ENCODE data around the gene SLC16A13.

SLC16A13 gene

DNA sequence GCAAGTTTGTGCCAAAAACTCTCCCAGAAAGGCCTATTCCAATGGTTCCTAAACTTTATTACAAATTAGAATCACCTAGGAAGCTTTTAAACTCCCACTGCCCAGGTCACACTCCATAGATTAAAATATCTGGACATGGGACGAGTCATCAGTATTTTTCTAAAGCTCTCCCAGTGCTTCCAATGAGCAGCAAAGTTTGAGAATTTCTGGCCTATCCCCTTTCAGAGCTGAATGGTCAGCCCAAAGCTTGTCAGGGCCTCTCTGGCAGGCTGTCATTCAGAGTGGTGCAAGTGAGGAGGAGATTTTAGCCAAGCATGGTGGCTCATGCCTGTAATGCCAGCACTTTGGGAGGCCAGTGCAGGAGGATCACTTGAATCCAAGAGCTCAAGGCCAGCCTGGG lies 10.6 kb upstream of the SLC16A13 start:
- H3K27me3 ChIP-seq = no peaks in the 10 kb centered on the region
- DNase-seq = no peak
- no peak overlapping the region for H3K4me3 ChIP-seq (ENCODE audit: low read depth, low read length)
- H3K9me3 ChIP-seq = no peaks in the 10 kb centered on the region
- H3K36me3 ChIP-seq = no peaks in the 10 kb centered on the region
- no peaks in the 10 kb centered on the region; the same call in 1 of the 2 replicates for H3K4me1 ChIP-seq
- TF ChIP-seq, protein P1, sequence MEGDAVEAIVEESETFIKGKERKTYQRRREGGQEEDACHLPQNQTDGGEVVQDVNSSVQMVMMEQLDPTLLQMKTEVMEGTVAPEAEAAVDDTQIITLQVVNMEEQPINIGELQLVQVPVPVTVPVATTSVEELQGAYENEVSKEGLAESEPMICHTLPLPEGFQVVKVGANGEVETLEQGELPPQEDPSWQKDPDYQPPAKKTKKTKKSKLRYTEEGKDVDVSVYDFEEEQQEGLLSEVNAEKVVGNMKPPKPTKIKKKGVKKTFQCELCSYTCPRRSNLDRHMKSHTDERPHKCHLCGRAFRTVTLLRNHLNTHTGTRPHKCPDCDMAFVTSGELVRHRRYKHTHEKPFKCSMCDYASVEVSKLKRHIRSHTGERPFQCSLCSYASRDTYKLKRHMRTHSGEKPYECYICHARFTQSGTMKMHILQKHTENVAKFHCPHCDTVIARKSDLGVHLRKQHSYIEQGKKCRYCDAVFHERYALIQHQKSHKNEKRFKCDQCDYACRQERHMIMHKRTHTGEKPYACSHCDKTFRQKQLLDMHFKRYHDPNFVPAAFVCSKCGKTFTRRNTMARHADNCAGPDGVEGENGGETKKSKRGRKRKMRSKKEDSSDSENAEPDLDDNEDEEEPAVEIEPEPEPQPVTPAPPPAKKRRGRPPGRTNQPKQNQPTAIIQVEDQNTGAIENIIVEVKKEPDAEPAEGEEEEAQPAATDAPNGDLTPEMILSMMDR (IDR thresholded peaks at IDR 0.05; ENCODE audit: low read depth, low read length) = no peak

DNA sequence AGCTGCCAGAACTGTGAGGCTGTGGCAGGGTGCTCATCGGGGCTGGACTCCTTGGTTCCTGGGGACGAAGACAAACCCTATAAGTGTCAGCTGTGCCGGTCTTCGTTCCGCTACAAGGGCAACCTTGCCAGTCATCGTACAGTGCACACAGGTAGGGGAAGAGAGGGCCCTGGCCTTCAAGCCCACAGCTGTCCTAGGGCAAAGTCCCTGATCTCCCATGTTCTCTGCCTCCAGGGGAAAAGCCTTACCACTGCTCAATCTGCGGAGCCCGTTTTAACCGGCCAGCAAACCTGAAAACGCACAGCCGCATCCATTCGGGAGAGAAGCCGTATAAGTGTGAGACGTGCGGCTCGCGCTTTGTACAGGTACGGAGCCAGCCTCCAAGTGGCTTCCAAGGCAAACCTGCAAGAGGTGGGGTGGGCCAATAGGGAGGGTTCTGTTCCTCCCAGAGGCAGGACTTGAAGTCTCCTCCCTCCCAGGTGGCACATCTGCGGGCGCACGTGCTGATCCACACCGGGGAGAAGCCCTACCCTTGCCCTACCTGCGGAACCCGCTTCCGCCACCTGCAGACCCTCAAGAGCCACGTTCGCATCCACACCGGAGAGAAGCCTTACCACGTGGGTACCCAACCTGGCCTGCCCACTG lies 9.2 kb upstream of the SLC16A13 start:
- Histone ChIP-seq H3K27me3 (no peaks in the 10 kb centered on the region), H3K4me1 (no peaks in the 10 kb centered on the region), H3K4me3 (ENCODE audit: low read depth, low read length) (no peak overlapping the region), H3K36me3 (no peaks in the 10 kb centered on the region), H3K9me3 (no peaks in the 10 kb centered on the region)
- DNase-seq = no peak
- TF ChIP-seq, protein P1 (IDR thresholded peaks at IDR 0.05; ENCODE audit: low read depth, low read length) = no peak

DNA sequence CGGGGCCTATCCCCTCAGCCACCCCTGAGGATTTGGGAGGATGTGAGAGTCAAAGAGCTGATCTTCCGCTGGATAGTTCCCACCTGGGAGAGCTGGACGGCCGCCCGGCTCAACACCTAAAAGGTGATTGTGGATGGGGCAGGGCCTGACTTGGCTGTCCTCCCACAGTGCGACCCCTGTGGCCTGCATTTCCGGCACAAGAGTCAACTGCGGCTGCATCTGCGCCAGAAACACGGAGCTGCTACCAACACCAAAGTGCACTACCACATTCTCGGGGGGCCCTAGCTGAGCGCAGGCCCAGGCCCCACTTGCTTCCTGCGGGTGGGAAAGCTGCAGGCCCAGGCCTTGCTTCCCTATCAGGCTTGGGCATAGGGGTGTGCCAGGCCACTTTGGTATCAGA lies 8.5 kb upstream of the SLC16A13 start:
- H3K9me3 ChIP-seq = no peaks in the 10 kb centered on the region
- TF ChIP-seq, protein P1 (IDR thresholded peaks at IDR 0.05; ENCODE audit: low read depth, low read length) = no peak
- no peak for DNase-seq
- H3K36me3 ChIP-seq = no peaks in the 10 kb centered on the region
- H3K27me3 ChIP-seq = no peaks in the 10 kb centered on the region
- H3K4me1 ChIP-seq = no peaks in the 10 kb centered on the region
- H3K4me3 ChIP-seq (ENCODE audit: low read depth, low read length) = no peak overlapping the region

DNA sequence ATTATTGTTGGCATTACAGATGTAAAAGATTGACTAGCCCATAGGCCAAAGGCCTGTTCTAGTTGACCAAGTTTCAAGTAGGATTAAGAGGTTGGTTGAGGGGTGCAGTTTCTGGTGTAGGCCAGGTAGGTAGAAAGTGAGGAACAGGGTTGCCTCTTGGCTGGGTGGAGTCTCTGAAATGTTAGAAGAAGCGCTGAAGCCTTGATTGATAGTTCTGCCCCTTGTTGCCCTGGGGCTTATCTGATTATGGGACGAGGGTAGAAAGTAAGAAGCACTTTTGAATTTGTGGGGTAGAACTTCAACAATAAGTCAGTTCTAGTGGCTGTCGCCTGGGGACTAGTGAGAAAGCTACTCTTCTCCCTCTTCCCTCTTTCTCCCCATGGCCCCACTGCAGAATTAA lies 6.7 kb upstream of the SLC16A13 start:
- no peaks in the 10 kb centered on the region for H3K27me3 ChIP-seq
- no peaks in the 10 kb centered on the region for H3K4me1 ChIP-seq
- no peak overlapping the region for H3K4me3 ChIP-seq (ENCODE audit: low read depth, low read length)
- no peaks in the 10 kb centered on the region for H3K36me3 ChIP-seq
- H3K9me3 ChIP-seq = no peaks in the 10 kb centered on the region
- TF ChIP-seq, protein P1 (IDR thresholded peaks at IDR 0.05; ENCODE audit: low read depth, low read length) = no peak
- DNase-seq = no peak

DNA sequence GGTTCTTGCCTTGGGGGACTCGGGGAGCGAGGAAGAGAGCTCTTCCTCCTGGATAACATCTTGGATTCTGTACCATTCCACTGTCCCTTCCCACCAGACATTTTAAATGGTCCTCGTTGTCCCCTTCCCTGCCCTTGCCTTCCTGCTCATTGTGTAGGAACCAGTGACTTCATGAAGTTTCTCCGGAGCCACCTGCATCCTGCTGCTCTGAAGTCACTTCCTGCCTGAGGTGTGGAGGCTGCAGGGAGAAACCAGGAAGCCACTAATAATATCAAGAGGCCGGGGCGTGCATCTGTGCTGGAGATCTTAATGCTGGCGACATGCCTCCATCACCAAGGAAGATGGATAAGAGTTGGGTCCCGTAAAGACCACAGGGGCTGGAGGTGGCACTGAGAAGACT lies 6.2 kb upstream of the SLC16A13 start:
- H3K4me3 ChIP-seq (ENCODE audit: low read depth, low read length) = no peak overlapping the region
- H3K9me3 ChIP-seq = no peaks in the 10 kb centered on the region
- H3K27me3 ChIP-seq = no peaks in the 10 kb centered on the region
- no peaks in the 10 kb centered on the region for H3K36me3 ChIP-seq
- no peaks in the 10 kb centered on the region for H3K4me1 ChIP-seq
- no peak for DNase-seq
- TF ChIP-seq, protein P1 (IDR thresholded peaks at IDR 0.05; ENCODE audit: low read depth, low read length) = no peak

DNA sequence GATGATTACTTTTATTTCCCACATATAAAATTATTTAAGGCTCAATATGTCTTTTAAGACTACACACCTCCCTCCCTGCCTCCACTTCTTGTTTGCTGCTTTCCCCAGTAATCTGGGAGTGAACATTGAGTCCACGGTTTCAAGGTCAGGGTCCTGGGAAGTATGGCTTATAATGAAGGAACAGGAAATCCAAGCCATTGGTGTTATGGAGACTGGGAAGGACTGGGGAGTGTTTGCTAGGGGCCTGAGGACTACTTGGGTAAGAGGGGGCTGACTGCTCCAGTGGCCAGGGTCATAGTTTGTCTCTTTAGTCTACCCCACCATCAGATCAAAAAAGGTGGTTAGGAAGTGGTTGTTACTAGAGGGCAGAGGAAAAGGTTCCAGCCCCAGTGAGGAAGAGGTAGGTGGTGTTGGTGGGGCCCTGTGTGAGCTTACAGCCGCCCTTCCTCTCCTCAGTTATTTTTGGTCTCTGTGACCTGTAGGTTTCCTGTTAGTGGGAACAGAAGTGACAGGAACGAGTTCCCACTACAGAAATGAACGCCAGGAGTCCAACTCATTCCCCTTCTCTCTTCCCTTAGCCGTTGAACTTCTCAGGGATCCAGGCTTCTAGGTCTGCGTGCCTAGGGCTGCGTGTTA lies 742 bp upstream of the SLC16A13 start:
- H3K4me3 ChIP-seq (ENCODE audit: low read depth, low read length) = peak overlapping the region; percentile 66
- TF ChIP-seq, protein P1 (IDR thresholded peaks at IDR 0.05; ENCODE audit: low read depth, low read length) = no peak
- no peaks in the 10 kb centered on the region for H3K36me3 ChIP-seq
- H3K27me3 ChIP-seq = no peaks in the 10 kb centered on the region
- no peak for DNase-seq
- no peaks in the 10 kb centered on the region for H3K9me3 ChIP-seq
- H3K4me1 ChIP-seq = no peaks in the 10 kb centered on the region

Data from BE2C (cell line).